PC-9 (cell line): Measurements from ENCODE around the gene SLC4A1AP. TPM values are rescaled to one million over a fixed set of nuclear protein-coding genes. Genes with fewer than 3 reads are reported as not detected.

Source experiments
- BruUV-seq: library from RNA; stranded (reverse); fragments of 400-500 nt; replicated peaks from 2 replicates; lab custom pipeline; 2021; lab: Mats Ljungman, UMichigan
- CTCF ChIA-PET: fragments of 300-600 bp; sonication (Branson Sonifier 250); formaldehyde crosslinking; loops from one replicate; lab custom pipeline; 2022; ENCODE audit warnings: antibody characterized with exemption; lab: Charles Lee
- POLR2A ChIA-PET: fragments of 300-600 bp; sonication (Branson Sonifier 250); formaldehyde crosslinking; loops from one replicate; lab custom pipeline; 2022; ENCODE audit warnings: antibody characterized with exemption; ENCODE audit not compliant: unreplicated experiment; lab: Charles Lee
- DNase-seq, 2 experiments: peaks; one replicate each; pipeline versions ENCODE4 v3.0.0 to v3.0.0-alpha.2; 2015 to 2022; ENCODE audit warnings: mixed read lengths in 1 of 2
- H2AFZ ChIP-seq: fragments of 200-600 bp; sonication (generic); 2 replicates; pipeline ENCODE4 v1.8.1; 2017; ENCODE audit warnings: antibody characterized with exemption
- H3F3A ChIP-seq: fragments of 200-600 bp; sonication (generic); 2 replicates; pipeline ENCODE4 v1.8.1; 2017; ENCODE audit warnings: antibody characterized with exemption, mild to moderate bottlenecking, low read depth; ENCODE audit not compliant: insufficient read depth
- H3K27ac ChIP-seq: fragments of 200-600 bp; sonication (generic); 2 replicates; pipeline ENCODE4 v1.6.1; 2016; ENCODE audit warnings: mixed run types
- H3K27me3 ChIP-seq: fragments of 200-600 bp; sonication (generic); 2 replicates; pipeline ENCODE4 v1.6.1; 2016; ENCODE audit warnings: low read depth, mixed run types; ENCODE audit not compliant: insufficient read depth
- H3K36me3 ChIP-seq: fragments of 200-600 bp; sonication (generic); 2 replicates; pipeline ENCODE4 v1.6.1; 2016; ENCODE audit warnings: low read depth, mixed run types
- H3K4me1 ChIP-seq: fragments of 200-600 bp; sonication (generic); replicated peaks from 2 replicates; pipeline ENCODE4 v1.6.1; 2016; ENCODE audit warnings: mixed run types; ENCODE audit not compliant: insufficient read depth
- H3K4me2 ChIP-seq: fragments of 200-600 bp; sonication (generic); 2 replicates; pipeline ENCODE4 v1.6.1; 2017; ENCODE audit warnings: mixed run types
- H3K4me3 ChIP-seq: fragments of 200-600 bp; sonication (generic); 2 replicates; pipeline ENCODE4 v1.6.1; 2016; ENCODE audit warnings: mixed run types
- H3K79me2 ChIP-seq: fragments of 200-600 bp; sonication (generic); 2 replicates; pipeline ENCODE4 v1.6.1; 2017; ENCODE audit warnings: low read depth, mixed run types
- H3K9me2 ChIP-seq: fragments of 200-600 bp; sonication (generic); 2 replicates; pipeline ENCODE4 v1.8.1; 2017; ENCODE audit warnings: mild to moderate bottlenecking; ENCODE audit not compliant: insufficient read depth
- H3K9me3 ChIP-seq: fragments of 200-600 bp; sonication (generic); 2 replicates; pipeline ENCODE4 v1.8.1; 2016; ENCODE audit warnings: low read depth; ENCODE audit not compliant: insufficient read depth
- H4K20me1 ChIP-seq: fragments of 200-600 bp; sonication (generic); 2 replicates; pipeline ENCODE4 v1.8.1; 2017; ENCODE audit not compliant: insufficient read depth
- CTCF ChIP-seq: fragments of 200-600 bp; sonication (generic); conservative IDR thresholded peaks from 2 replicates; pipeline ENCODE4 v1.6.1; 2017; ENCODE audit warnings: mixed run types, antibody characterized with exemption, mild to moderate bottlenecking, moderate library complexity
- EZH2 ChIP-seq: fragments of 200-600 bp; sonication (generic); IDR thresholded peaks from 2 replicates; pipeline ENCODE4 v1.8.0; 2017; ENCODE audit warnings: antibody characterized with exemption, low read depth
- intact Hi-C: fragments of 100-400 bp; cut with micrococcal nuclease; formaldehyde crosslinking; loops from one replicate; pipeline ENCODE4 v1.10.0; 2022; ENCODE audit not compliant: unreplicated experiment
- total RNA-seq: library from RNA; stranded (reverse); gene quantifications from 2 replicates; pipeline ENCODE4 v1.2.3, GENCODE V29; 2021

Gene SLC4A1AP
- total RNA-seq, 1 experiment from 2014 or later: 22.7 TPM

GRCh38 chr2:27703638-27704341, 40.1 kb downstream of the SLC4A1AP start:
- POLR2A ChIA-PET: interaction anchor here (0.7 kb wide), 1 partner anchor 251 kb away, joined by 3 read pairs; no protein-coding TSS in a partner anchor
- peaks cover 9% of the 10 kb centered on the region for H3K79me2 ChIP-seq
- H3K27me3 ChIP-seq: no peaks in the 10 kb centered on the region
- no peak overlapping the region for H2AFZ ChIP-seq
- DNase-seq: peak; percentile 73 to 80
- intact Hi-C loops: loop anchor here (1.0 to 10.0 kb wide), 5 partner anchors 51 to 1051 kb away; partner anchors contain the start of gene PPP1CB
- BruUV-seq: no TSS peak
- no peaks in the 10 kb centered on the region for H3K9me2 ChIP-seq
- CTCF ChIA-PET: interaction anchor here (0.6 to 1.3 kb wide), 4 partner anchors 18 to 732 kb away, joined by 3 to 8 read pairs (median 4); no protein-coding TSS in a partner anchor
- TF ChIP-seq EZH2 (no peak), CTCF (peak; percentile 95)
- no peaks in the 10 kb centered on the region for H4K20me1 ChIP-seq
- no peak overlapping the region for H3K4me3 ChIP-seq
- H3F3A ChIP-seq: peaks cover 39% of the 10 kb centered on the region
- H3K36me3 ChIP-seq: no peaks in the 10 kb centered on the region
- no peaks in the 10 kb centered on the region for H3K9me3 ChIP-seq
- peak overlapping the region; percentile 98 for H3K27ac ChIP-seq
- peak overlapping the region; percentile 23; the same call in 1 of the 2 replicates for H3K4me2 ChIP-seq
- H3K4me1 ChIP-seq: peaks cover 53% of the 10 kb centered on the region

- Histone ChIP-seq H4K20me1 (no peaks in the 10 kb centered on the region), H3K36me3 (no peaks in the 10 kb centered on the region), H3K79me2 (peaks cover 9% of the 10 kb centered on the region), H3K27ac (peak overlapping the region; percentile 98), H2AFZ (no peak overlapping the region), H3K9me2 (no peaks in the 10 kb centered on the region), H3K4me1 (peaks cover 59% of the 10 kb centered on the region), H3K4me3 (no peak overlapping the region), H3F3A (peaks cover 39% of the 10 kb centered on the region), H3K4me2 (peak overlapping the region; percentile 6; the same call in 1 of the 2 replicates), H3K9me3 (no peaks in the 10 kb centered on the region), H3K27me3 (no peaks in the 10 kb centered on the region)
- no peak for DNase-seq
- ChIA-PET POLR2A (interaction anchor here (0.6 to 0.7 kb wide), 3 partner anchors 251 to 704 kb away, joined by 3 to 4 read pairs (median 3); no protein-coding TSS in a partner anchor), CTCF (interaction anchor here (0.6 to 1.3 kb wide), 4 partner anchors 18 to 441 kb away, joined by 3 to 10 read pairs (median 6); no protein-coding TSS in a partner anchor)
- no peak for TF ChIP-seq CTCF
- TF ChIP-seq EZH2: no peak
- BruUV-seq: no TSS peak
- intact Hi-C loops: loop anchor here (10.0 kb wide), 2 partner anchors 250 to 1050 kb away; partner anchors contain the start of gene PPP1CB
Observed at GRCh38 chr2:27704342-27704876, 40.7 kb downstream of the SLC4A1AP start.
